ENCODE measurements around the gene BCDIN3D.
A peak's percentile ranks its signal among the peaks of the same experiment; 100 is the strongest.
"Not testable (repeated sequence)": the region's sequence is repeated elsewhere in the genome, so short reads cannot be mapped to it uniquely, and the experiment has no call there.

The BCDIN3D gene

DNA sequence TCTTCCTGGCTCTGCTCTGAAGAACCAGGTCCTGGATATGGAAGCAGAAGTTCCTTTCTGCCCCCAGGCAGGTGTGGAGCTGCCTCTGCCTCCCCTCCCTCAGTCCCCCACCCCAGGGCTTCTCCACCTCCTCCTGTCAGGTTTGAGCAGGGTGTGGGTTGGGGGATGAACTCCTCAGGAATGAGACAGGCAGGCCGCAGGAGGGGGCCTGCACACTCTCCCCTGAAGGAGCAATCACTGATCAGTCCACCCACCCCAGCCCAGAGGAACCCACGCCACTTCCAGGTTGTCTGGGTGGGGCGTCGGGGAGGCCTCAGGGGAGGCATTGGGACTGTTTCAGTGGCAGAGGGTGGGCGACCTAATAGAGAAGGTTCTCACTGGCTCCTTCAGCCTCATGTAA, 34.2 kb upstream of the BCDIN3D start:
- no peak for DNase-seq (ENCODE audit: low read depth in 2 of 2, low spot score in 1 of 2)

DNA sequence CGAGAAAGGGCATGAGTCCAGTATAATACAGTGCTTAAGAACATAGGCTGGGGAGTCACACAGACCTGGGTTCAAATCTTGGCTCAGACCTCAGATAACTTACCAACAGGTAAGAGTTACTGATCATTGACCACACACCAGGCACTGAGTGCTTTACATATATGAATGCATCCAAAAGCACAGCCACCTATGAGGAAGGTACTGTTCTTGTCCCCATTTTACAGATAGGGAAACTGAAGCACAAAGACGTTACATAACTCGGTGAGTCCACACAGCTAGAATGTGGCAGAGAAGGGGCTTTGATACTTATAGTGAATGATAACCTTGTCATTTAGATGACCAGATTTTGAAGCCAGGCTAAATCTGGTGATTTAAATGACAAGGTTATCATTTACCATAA, 33.2 kb upstream of the BCDIN3D start:
- DNase-seq (ENCODE audit: low read depth in 2 of 2, low spot score in 1 of 2), result no peak

DNA sequence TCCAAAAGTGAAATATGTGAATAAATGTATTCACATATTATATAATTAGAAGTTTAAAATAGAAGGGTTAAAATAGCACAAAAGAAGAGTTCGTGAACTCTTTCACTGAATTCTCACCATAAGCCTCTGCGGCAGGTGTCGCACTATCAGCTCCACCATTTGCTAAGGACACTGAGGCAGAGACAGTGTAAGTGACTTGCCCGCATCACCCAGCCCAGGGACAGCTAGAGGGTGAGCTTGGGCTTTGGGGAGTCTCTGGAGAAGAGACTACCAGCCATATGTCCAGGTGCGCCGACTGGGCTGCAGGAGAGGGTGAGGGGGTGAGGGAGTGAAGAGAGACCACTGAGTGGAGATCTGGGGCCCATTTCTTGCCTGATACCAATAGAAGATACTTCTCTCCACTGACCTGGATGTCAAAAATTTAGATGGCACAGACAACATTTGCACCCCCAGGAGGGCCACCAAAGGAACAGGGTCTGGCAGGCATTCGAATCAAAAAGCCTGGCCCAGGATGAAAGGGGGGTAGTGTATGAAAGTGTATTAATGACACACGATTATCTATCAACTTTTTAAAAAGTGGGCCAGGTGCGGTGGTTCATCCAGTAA, 32.3 kb upstream of the BCDIN3D start:
- DNase-seq (ENCODE audit: low read depth in 2 of 2, low spot score in 1 of 2), result no peak

DNA sequence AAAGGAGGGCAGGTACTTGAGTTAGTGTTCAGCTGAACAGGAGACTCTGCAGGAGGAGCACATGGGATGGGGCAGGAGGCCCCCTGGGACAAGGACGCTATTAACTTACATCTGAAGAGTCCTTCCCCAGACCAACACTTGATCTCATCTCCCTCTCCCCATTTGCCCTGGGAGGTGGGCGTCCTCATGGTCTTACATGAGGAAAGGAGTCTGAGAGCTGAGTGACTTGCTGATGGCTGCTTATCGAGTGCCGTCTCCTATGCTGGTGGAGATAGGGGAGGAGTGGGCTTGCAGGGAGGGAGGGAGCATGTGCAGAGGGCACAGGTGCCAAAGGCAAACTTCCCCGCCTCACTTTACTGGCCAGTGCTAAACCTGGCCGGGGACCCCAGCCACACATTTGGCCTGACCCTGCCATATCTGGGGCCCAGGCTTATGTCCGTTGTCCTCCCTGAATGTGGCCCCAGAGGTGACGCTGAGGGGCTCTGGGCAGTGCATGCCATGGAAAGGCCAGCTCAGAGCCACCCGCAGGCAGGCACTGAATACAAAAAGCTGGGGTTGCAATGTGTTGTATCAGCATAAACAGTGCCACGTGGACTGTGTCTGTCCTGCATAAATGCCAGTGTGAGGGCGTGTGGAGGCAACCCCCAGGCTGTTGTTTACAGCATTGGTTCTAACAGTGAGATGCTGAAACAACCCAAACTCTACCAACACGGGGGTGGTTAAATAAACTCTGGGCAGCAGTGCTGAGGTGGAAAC, 31.4 kb upstream of the BCDIN3D start:
- no peak for DNase-seq (ENCODE audit: low read depth in 2 of 2, low spot score in 1 of 2)

DNA sequence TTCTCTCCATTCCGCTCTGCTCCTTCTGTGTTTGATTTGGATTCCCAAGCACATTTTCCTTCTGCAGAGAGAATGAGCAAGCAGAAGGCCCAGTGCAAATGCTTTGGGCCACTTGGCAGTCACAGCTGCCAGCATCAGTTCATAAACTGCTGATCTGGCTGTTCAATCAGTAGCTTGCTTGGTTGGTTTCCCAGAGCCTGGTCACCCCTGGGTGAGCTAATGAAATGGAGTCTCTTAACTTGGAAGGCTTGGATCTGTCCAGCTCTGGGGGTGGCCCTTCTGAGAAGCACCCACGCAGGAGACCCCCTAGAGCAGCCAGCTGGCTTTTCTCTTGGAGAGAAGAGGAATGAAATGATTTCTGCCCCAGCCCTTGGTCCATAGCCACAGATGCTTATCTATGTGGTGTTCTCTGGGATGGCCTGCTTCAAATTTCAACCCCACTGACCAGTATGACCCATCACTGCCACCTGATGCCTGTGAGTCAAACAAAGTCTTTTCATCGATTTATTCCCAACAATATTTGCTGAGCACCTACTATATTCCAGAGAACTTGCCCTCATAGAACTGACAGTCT, 30.5 kb upstream of the BCDIN3D start:
- DNase-seq (ENCODE audit: low read depth in 2 of 2, low spot score in 1 of 2), result no peak

DNA sequence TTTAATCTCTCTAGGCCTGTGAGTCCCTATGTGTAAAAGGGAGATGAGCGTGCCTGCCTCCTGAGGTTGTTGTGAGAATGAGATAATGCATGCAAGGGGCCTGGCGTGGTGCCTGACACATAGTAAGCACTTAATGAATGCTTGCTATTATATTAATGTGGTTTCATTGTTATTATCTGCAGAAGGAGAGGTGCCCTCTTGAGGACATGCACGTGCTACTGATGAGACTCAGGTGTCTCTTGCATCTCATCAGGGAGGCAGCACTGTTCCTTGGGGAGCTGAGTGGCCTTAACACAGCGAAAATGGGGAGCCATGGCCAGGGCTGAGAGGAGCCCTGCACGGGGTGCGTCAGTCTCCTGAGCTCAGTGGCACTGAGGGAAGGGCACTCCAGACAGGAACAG, 29.9 kb upstream of the BCDIN3D start:
- no peak for DNase-seq (ENCODE audit: low read depth in 2 of 2, low spot score in 1 of 2)

DNA sequence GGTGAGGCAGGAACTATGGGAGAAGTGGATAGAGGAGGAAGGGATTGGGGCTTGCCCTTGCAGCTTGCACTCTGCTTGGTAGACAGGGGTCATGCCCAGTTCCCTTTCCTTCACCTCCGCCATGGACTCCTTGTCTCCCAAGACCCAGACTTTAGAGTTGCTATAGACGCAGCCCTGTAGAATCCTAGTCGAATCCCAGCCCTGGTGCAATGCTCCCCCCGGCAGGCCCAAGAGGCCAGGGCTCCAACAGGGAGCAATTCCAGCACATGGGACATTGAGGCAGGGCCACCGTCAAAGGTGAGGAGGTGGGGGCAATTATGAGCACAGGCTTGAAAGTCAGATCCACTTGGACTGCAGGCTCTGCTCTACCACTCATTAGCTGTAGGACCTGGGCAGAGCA, 29.5 kb upstream of the BCDIN3D start:
- DNase-seq (ENCODE audit: low read depth in 2 of 2, low spot score in 1 of 2), result no peak

DNA sequence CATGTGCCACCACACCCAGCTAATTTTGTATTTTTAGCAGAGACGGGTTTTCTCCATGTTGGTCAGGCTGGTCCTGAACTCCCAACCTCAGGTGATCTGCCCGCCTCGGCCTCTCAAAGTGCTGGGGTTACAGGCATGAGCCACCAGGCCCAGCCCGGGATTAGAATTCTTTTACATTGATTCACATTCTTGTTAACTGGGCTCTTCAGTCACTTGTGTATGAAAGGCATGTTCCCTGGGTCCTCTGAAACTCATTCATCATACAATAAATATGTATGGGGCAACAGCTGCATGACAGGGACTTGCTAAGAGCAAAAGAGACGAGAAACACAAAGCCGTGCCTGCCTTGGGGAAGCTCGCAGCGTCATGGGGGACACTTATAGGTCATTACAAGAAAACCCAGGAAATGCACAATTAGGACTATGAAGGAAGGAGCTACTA, 28.9 kb upstream of the BCDIN3D start:
- DNase-seq (ENCODE audit: low read depth in 2 of 2, low spot score in 1 of 2), result not testable (repeated sequence)

DNA sequence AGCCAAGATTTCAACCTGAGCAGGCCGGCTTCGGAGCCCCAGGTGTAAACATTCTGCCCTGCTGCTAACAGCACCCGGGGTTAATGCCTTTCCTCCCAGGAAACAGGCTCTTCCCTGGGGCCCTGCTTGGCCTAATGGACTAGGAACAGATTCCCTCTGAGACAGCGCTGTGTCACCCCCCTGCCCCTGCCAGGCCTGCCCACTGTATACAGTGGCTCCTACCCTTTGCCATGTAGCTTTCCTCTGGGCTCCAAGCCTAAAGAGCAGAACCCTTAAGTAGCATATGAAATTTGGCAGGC, 28.3 kb upstream of the BCDIN3D start:
- no peak for DNase-seq (ENCODE audit: low read depth in 2 of 2, low spot score in 1 of 2)

DNA sequence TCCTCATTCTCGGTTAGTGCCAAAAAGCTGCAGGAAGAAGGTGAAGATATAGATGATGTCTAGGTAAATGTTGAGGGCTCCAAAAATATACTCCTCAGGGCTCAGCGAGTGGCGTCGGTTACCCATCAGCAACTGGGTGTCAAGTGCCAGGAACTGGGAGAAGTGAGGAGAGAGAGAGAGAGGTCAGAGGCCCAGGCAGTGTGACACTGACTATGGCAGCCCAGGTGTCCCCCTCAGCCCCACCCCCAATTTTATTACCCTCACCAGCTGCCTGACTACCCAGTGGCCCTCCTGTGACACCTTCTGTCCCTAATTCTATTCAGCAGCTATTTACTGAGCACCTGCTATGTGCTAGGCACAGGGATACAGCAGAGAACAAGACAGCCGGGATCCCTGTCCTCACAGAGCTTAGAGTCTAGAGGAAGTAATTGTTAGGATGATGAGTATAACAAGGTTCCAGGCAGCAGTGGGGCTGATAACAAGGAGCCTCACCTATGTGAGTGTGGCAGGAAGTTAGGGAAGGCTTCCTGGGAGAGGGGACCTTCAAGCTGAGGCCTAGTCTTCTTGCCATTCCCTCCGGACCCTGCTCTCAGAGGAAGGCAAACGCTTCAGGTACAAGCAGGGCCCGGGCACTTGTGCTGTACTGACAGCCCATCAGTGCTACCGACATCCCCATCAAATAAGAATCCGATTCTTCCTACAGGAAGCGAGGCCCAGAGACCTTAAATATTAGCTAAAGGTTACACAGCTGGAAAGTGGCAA, 27.8 kb upstream of the BCDIN3D start:
- DNase-seq (ENCODE audit: low read depth in 2 of 2, low spot score in 1 of 2), result no peak

DNA sequence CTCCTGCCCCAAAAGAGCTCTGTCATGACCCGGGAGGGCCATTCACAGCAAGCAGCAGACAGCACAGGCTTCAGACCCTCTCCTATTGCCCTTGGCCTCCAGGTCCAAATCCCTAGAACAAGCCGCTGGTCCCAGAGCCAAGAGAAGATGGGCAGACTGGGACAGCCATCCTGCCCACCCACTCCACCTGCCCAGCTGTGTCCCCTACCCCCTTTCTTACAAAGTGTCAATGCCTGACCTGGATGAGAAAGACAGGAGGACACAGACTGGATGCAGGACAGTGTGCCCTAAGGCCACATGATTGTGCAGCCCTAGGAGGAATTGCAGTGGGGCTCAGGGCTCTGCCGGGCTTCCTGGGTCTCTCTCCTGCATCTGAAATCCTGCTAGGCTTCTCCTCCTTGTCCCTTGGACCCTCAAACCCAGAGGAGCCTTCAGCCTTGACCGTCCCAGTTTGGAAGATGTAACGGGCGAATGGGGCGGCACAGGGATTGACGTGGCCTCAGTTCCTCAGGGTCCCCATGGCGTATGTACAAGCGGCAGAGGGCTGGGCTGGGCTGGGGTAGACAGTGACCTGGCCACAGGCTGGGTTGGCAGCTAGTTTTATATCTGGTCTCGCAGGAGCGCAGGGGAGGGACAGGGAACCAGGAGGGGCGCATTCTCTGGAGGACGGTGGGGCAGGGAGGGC, 27.1 kb upstream of the BCDIN3D start:
- DNase-seq (ENCODE audit: low read depth in 2 of 2, low spot score in 1 of 2), result no peak

DNA sequence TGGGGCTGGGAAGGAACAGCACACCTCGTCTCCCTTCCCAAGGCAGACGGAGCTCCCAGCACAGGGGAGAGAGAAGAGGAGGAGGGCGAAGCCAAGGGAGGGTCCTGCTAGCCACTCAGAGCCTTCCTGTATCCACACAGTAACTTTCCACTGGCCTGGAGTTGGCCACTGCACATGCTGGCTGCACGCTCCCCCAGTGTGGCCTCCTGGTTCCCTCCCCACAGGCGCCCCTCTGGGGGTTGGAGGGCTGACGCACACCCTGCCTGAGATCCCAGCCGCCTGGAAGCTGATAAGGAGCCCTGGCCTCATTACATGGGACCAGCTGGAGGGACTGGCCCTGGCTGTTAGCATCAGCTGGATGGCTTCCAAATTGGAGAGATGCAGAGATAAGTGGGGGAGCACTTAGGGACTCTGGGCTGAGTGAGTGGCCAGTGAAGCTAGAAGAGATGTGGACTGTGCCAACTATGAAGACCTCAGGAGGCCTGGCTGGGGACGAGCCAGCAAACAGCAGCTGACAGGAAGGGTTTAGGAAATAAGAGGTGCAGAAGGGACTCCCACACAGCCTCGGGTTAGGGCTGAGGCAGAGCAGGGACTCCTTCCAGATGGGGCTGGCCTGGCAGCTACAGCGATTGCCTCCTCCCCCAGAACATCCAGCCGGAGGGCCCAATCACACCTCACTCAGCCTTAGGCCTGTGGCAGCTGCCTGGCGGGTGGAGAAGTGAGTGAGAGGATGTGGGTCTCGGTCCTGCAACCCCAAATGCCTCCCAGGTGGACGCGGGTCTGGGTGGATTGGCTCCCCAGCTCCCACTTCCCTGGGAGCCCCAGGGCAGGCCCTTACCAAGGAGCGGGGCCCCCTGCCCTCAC, 26.3 kb upstream of the BCDIN3D start:
- DNase-seq (ENCODE audit: low read depth in 2 of 2, low spot score in 1 of 2), result no peak

DNA sequence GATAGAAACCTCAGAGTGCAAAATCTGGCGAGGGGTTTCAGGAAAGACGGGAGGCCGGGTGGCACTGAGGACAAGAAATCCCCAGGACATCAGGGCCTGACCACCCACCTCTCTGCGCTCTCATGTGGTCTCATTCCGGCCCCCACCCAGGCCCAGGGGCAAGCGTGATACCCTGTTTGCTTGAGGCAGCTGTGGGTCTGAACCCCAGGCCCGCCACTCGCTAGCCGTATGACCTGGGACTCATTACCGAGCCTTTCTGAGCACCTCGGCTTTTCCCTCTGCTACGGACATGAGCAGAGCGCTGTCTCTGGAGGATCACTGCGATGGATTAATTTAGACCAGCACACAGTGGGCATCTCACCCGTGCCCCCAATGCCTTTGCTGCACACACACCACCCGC, 25.5 kb upstream of the BCDIN3D start:
- DNase-seq (ENCODE audit: low read depth in 2 of 2, low spot score in 1 of 2), result no peak

DNA sequence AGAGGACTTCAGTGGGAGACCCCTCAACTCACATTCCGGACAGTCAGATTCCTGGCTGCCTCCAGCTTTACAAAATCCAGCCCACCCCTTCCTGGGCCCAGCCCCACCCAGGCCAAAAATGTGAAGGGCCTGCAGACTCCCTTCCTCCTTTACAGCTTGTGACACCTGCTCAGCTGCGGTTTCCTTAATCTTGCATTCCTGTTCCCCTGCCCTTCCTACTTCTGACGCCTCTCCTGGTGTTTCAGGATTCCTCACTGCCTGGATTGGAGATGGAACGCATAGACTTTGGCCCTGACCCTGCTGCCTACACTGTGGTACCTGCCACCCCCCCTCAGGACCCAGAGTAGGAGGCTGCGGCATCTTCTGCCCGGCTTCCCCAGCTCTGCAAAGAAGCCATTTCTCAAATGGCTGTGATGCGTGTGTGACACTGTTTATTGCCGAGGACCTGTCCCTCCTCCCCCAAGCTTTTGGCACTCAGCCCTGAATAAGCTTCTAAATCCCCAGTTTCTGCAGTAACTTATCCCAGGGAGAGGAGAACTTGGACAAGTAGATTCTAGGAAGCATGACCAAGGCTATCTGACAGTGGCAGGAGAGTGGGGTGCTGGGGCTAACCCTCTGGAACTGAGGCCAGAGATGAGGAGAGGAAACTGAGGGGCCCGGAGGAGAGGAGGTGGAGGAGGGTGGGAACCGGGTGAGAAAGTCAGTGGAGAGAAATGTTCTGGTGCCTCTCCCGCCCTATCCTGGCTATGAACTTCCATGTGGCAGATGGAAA, 24.9 kb upstream of the BCDIN3D start:
- DNase-seq (ENCODE audit: low read depth in 2 of 2, low spot score in 1 of 2), result no peak

DNA sequence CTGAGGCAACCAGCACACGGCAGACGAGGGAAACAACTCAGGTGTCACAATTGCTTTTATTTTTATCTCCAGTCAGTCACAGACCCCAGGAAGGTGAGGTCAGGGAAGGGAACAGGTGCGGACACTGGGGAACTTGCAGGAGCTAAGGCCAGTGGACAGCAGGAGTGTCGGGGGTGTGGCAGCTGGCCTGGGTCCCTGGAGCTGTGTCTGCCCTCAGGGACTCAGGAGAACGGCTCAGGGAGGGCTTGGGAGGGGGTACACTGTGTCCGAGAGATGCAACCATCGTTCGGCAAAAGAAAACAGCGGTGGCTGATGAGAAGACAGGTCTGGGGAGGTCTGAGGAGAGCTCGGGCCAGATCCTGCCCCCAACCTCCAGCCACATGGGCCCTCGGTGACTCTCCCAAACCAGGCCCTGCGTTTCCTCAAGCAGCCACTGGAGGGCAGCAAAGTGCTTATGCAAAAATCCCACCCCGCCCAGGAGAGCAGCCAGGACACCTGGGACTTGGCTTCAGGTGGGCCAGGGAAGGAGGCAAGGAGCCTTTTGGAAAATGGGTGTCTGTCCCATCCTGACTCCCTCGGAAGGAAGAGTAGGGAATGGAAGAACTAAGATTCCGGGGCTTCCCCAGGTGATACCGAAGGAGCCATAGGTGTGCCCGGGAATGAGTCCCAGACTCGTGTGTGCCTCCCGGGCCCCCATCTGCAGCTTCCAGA, 24.1 kb upstream of the BCDIN3D start:
- DNase-seq (ENCODE audit: low read depth in 2 of 2, low spot score in 1 of 2), result peak; percentile 44 to 51

DNA sequence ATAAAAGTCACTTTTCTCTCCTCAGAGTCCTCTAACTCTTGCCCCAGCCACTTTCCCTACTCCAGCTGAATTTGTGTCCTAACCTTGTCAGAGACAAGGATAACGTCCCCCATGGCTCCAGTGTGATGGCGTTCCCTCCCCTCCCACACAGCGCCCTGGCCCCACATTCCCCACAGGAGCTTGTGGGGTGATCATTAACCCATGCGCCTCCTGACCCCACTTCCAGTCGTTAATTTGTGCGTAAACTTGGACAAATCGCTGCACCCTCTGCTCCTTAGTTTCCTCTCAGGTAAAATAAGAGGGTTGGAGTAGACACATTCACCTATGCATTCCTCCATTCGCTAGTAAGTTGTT, 22.9 kb upstream of the BCDIN3D start:
- DNase-seq (ENCODE audit: low read depth in 2 of 2, low spot score in 1 of 2), result no peak

DNA sequence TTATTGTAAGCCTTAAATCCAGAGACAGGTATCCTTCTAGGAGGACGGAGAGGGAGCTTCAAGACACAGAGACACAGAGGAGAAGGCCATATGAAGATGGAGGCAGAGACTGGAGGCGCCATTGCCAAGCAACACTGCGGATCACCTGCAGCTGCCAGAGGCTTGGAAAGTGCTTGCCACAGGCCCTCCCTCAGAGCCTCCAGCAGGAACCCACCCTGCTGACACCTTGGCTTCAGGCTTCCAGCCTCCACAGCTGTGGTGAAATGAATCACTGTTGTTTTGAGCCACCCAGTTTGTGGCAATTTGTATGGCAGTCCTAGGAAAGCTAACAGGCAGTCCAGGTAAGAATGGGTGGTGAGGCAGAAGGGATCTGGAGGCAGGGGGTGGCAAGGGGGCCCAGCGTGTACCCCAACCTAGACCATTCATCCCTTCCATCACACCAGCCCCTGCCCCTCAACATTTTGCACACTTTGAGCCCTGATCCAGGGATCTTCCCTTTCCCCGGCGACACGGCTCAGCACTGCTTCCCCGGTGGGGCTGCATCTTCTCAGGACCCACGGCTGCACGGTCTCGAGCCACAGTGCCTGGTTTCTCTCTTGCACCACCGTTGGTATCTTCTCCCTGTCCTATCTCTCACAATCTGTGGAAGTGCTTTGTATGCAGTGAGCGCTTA, 22.3 kb upstream of the BCDIN3D start:
- no peak for DNase-seq (ENCODE audit: low read depth in 2 of 2, low spot score in 1 of 2)

DNA sequence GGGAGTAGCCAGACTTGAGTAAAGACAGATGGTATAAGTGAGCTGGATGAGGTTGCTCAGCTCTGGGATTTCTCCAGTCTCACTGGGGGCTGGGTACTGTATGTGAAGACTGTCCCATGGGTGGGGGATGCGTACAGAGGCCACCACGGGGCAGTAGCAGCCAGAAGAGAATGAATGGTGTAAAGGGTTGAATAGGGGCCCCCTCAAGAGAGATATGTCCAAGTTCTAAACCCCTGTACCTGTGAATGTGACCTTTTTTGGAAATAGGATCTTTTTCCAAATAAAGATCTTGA, 21.8 kb upstream of the BCDIN3D start:
- DNase-seq (ENCODE audit: low read depth in 2 of 2, low spot score in 1 of 2), result no peak
